ENCODE results near the gene NUBP2. TPM values are rescaled to one million over a fixed set of nuclear protein-coding genes. Genes with fewer than 3 reads are reported as not detected.

NUBP2 gene
- total and polyA plus RNA-seq, 2 donors (not counting 1 experiment from before 2014, with no cell fraction given), result 13.5 to 43.6 TPM

- Histone ChIP-seq H3K4me2 (ENCODE audit: extremely low read depth, insufficient read depth, low read length) (peak overlapping the region; percentile 77), H3K9ac (ENCODE audit: insufficient read depth, low read length) (peak overlapping the region; percentile 70), H4K20me1 (ENCODE audit: control insufficient read depth, extremely low read depth, insufficient read depth, low read length) (no peaks in the 10 kb centered on the region), H3K79me2 (ENCODE audit: control insufficient read depth, insufficient read depth, low read length) (peaks cover 31% of the 10 kb centered on the region), H3K27ac (ENCODE audit: insufficient read depth, low read length) (peak overlapping the region; percentile 63), H2AFZ (ENCODE audit: low read length) (no peak overlapping the region), H3K36me3 (ENCODE audit: control insufficient read depth, insufficient read depth, low read length) (peaks cover 34% of the 10 kb centered on the region), H3K4me1 (ENCODE audit: control insufficient read depth, extremely low read depth, insufficient read depth, low read length) (peaks cover 21% of the 10 kb centered on the region), H3K27me3 (ENCODE audit: control insufficient read depth, insufficient read depth, low read length) (no peaks in the 10 kb centered on the region), H3K9me3 (ENCODE audit: control insufficient read depth, insufficient read depth, low read depth, low read length) (no peaks in the 10 kb centered on the region), H3K4me3 (replicated peaks in 1 of 4; ENCODE audit: control extremely low read depth in 1 of 4, insufficient read depth in 1 of 4, low read depth in 3 of 4, low read length in 4 of 4) (peak overlapping the region; percentile 54 to 89 (median 70))
- peak; percentile 59 to 69 for DNase-seq (ENCODE audit: low read depth in 2 of 2)
- TF ChIP-seq EZH2 (IDR thresholded peaks at IDR 0.05; ENCODE audit: low read length, missing control alignments), result no peak
- TF ChIP-seq CTCF (conservative IDR thresholded peaks at IDR 0.05 in 1 of 2, IDR thresholded peaks at IDR 0.05 in 1 of 2; ENCODE audit: low read depth in 1 of 2, low read length in 2 of 2), result no peak
Measured at GRCh38 chr16:1770328-1771187, 12.2 kb upstream of the NUBP2 start.

- peaks cover 31% of the 10 kb centered on the region for H3K79me2 ChIP-seq (ENCODE audit: control insufficient read depth, insufficient read depth, low read length)
Measured at GRCh38 chr16:1771188-1771863, 11.4 kb upstream of the NUBP2 start, which contains the start of gene NME3. Gene NME3, minus strand, starts transcription at chr16:1771543. Its CDS starts 9 bp downstream, at chr16:1771534.

More at GRCh38 chr16:1771188-1771863, 11.4 kb upstream of the NUBP2 start, which contains the start of gene NME3:
- Histone ChIP-seq H3K36me3 (ENCODE audit: control insufficient read depth, insufficient read depth, low read length) (peaks cover 28% of the 10 kb centered on the region), H3K4me1 (ENCODE audit: control insufficient read depth, extremely low read depth, insufficient read depth, low read length) (peaks cover 21% of the 10 kb centered on the region), H3K9ac (ENCODE audit: insufficient read depth, low read length) (peak within 1 kb of the TSS; percentile 85), H4K20me1 (ENCODE audit: control insufficient read depth, extremely low read depth, insufficient read depth, low read length) (no peaks in the 10 kb centered on the region), H3K27me3 (ENCODE audit: control insufficient read depth, insufficient read depth, low read length) (no peaks in the 10 kb centered on the region), H3K4me2 (ENCODE audit: extremely low read depth, insufficient read depth, low read length) (peak within 1 kb of the TSS; percentile 100), H3K27ac (ENCODE audit: insufficient read depth, low read length) (peak within 1 kb of the TSS; percentile 80), H3K4me3 (replicated peaks in 1 of 4; ENCODE audit: control extremely low read depth in 1 of 4, insufficient read depth in 1 of 4, low read depth in 3 of 4, low read length in 4 of 4) (peak within 1 kb of the TSS; percentile 76 to 89 (median 84)), H3K9me3 (ENCODE audit: control insufficient read depth, insufficient read depth, low read depth, low read length) (no peaks in the 10 kb centered on the region), H2AFZ (ENCODE audit: low read length) (no peak within 1 kb of the TSS)
- TF ChIP-seq CTCF (conservative IDR thresholded peaks at IDR 0.05 in 1 of 2, IDR thresholded peaks at IDR 0.05 in 1 of 2; ENCODE audit: low read depth in 1 of 2, low read length in 2 of 2), result no peak
- no peak for TF ChIP-seq EZH2 (IDR thresholded peaks at IDR 0.05; ENCODE audit: low read length, missing control alignments)
- DNase-seq (ENCODE audit: low read depth in 2 of 2), result peak; percentile 69

All from fibroblast of lung (primary cell).